ENCODE results near the gene ADPRH.
"Not testable (repeated sequence)": the region's sequence is repeated elsewhere in the genome, so short reads cannot be mapped to it uniquely, and the experiment has no call there.

Gene ADPRH

GRCh38 chr3:119560160-119560559 is 19.1 kb upstream of the ADPRH start:
- no peak for DNase-seq (ENCODE audit: low spot score)

DNA sequence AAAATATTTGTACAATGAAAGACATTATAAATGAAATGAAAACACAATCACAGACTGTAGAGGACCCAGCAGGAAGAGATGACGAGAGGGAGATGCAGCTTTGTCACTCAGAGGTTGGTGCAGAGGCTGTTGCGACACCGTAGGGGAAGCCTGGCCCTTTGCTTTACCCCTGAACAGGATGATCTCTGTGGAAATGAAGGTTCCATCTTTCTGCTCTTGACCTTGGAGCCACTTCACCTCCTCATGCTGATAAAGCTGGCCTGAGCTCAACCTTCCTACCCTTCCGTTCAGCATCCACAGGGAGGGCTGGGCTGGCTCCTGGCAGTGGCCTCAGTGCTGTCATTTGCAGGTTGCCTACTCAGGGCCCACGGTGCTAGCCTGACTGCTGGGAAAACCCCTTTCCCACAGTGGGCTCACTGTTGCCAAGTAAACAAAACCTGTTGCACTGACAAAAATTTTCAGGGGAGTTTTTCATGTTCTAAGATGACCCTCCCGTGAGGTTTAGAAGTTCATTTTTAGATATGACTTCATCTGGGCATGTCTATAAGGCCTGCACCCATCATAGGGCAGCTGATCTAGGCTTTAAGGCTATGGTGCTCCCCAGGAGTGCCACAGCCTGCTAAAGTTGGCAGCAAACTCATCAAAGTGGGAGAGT is 16.9 kb upstream of the ADPRH start:
- no peak for DNase-seq (ENCODE audit: low spot score)

DNA sequence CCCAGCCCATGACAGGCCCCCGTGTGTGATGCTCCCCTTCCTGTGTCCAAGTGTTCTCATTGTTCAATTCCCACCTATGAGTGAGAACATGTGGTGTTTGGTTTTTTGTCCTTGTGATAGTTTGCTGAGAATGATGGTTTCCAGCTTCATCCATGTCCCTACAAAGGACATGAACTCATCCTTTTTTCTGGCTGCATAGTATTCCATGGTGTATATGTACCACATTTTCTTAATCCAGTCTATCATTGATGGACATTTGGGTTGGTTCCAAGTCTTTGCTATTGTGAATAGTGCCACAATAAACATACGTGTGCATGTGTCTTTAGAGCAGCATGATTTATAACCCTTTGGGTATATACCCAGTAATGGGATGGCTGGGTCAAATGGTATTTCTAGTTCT is 16.0 kb upstream of the ADPRH start:
- not testable (repeated sequence) for DNase-seq (ENCODE audit: low spot score)

GRCh38 chr3:119569156-119569555 is 10.1 kb upstream of the ADPRH start:
- DNase-seq (ENCODE audit: low spot score): no peak

GRCh38 chr3:119570229-119570628 is 9.1 kb upstream of the ADPRH start:
- no peak for DNase-seq (ENCODE audit: low spot score)

DNA sequence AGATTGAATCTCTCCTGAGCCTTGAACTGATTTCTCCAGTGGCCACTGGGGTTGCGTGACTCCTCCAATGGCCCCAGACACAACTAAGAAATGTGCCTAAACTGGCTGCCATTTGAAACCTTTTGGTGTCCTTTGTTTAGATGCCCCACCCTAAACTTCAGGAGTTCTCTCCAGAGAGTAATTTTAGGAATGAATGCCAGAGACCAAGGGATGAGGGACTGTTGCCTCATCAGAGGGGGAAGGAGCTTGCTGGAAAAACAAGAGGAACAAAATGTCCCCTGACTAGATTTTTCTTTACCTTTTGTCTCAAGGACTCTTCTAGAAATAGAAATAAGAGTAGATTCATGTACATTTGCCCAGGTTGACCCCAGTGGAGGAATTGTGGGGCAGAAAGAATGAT is 8.1 kb upstream of the ADPRH start:
- no peak for DNase-seq (ENCODE audit: low spot score)

DNA sequence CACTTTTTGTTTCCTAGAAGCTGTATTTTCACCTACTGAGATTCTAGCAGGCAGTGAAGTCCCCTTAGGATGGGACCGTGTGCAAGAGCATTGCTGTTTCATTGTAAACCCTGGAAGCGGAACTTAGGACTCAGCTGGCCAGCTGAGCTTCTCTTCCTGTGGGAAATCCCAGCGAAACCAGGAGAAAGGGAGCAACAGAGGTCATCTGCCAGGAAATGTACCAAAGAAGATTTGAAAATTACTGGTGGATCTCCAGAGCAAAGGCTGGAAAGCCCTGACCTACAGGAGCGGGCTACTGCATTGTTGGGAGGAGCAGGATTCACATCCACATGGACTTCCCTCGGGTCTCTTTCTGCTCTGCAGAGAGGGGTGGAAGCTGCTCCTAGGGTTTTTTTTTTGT is 7.6 kb upstream of the ADPRH start:
- DNase-seq (ENCODE audit: low spot score): no peak

DNA sequence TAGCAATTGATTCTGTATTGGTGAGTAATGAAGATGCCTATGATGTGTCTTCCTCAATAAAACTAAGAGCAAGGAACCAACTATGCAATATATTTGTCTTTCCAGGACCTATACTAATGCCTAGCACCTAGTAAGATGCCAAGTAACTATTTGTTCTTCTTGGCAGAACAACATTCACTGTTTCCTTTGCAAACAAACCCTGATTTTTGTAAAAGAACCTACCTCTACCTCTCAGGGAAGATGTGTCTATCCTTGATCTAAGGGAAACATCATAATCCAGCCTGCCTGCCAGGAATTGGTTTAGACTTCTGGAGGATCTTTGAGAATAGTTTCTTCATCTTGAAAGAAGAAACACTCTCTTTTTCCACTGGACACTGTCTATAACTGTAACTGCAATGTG is 3.8 kb upstream of the ADPRH start:
- DNase-seq (ENCODE audit: low spot score): no peak

DNA sequence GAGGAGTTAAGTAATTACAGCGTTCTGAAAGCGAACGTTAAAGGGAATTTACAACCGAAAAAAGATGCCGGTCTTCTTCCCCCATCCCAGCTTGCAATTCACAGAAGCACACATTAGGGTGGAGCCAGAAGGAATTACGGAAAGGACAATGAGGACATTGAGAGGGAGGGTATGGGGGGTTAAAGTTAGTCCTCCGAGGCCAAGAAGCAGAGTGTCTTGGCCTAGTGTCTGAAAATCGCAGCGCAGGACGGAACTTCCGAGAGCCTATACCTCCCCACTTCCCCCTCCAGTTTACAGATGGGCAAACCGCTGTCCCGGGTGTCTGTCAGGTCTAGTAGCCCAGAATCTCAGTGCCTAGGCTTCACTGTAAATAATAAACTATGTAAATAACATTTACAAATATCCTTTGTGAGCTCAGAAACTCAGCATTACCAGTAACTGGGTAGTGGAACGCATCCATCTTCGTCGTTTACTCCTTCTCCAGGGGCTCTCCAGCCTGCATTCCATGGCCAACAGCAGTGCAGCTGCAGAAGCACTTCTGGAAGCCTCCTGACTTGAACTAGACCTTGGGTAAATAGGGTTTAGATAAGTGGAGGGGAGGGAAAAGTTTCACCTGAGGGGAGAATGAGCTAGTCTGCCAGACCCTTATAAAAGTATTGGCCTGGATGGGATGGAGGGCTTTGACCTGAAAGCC is 922 bp downstream of the ADPRH start:
- DNase-seq (ENCODE audit: low spot score): peak; percentile 22

DNA sequence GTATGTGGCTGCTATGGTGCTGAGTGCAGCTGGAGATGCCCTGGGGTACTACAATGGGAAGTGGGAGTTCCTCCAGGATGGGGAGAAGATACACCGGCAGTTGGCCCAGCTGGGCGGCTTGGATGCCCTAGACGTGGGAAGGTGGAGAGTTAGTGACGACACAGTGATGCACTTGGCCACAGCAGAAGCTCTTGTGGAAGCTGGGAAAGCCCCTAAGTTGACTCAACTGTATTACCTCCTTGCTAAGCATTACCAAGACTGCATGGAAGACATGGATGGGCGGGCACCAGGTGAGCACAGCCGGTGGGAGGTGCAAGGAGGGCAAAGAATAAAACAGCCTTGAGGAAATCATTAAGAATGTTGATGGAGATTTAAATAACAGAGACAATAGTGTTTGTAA is 2.9 kb downstream of the ADPRH start:
- no peak for DNase-seq (ENCODE audit: low spot score)

DNA sequence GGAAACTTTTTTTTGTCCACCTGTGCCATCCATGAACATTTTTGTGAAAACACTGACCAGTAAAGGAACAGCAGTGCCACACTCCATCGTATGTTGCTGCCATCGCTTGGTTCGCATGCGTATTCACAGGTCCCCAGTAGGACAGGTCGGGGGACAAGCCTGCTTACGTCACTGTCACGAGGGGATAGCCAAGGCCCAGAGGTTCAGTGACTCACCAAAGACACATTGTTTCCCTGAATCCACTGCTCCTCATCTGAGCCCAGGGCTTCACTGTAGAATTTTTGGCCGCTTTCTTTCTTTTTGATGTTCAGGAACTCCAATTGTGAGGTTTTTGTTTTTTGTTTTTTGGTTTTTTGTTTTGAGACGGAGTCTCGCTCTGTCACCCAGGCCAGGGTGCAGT is 5.9 kb downstream of the ADPRH start:
- DNase-seq (ENCODE audit: low spot score): no peak

DNA sequence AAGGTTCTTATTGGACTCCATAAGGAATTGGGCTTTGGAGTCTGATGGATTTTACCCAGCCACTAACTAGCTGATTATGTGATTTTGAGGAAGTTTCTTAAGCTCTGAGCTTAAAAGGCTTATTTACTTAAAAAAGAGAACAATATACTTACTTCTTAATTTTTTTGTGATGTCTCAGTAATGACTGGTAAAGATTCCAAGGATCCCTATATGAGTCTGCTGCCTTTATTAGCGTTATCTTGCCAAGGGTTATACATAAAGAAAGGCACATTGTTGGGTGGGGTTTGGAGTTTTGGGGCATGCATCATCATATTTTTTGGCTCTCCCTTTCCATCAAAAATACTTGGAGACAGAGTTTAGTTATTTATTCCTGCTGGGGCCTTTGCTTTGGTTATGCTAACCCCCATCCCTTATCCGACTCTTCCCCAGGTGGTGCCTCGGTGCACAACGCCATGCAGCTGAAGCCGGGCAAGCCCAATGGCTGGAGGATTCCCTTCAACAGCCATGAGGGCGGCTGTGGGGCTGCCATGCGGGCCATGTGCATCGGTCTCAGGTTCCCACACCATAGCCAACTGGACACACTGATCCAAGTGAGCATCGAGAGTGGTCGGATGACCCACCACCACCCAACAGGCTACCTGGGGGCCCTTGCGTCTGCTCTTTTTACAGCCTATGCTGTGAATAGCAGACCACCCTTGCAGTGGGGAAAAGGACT is 6.7 kb downstream of the ADPRH start:
- no peak for DNase-seq (ENCODE audit: low spot score)

DNA sequence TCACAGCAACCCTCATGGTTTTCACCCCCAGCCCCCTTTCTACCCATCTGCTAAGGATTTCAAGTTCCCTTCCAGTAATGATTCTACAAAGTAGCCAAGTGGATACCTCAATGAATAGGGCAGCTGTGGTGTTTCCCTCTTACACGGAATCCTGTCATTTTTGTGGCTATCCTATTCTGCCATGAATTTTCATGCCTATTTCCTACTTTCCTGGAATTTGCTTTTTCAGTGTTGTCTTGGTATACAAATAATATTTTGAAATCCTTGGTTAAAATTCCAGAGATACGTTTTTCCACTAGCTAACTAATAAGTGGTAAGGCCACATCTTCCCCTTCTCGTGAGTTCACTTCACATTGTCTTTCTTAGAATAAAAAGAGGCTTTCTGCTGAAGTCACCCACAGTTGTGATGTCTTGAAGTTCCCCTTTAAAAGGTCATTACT is 7.5 kb downstream of the ADPRH start:
- no peak for DNase-seq (ENCODE audit: low spot score)

DNA sequence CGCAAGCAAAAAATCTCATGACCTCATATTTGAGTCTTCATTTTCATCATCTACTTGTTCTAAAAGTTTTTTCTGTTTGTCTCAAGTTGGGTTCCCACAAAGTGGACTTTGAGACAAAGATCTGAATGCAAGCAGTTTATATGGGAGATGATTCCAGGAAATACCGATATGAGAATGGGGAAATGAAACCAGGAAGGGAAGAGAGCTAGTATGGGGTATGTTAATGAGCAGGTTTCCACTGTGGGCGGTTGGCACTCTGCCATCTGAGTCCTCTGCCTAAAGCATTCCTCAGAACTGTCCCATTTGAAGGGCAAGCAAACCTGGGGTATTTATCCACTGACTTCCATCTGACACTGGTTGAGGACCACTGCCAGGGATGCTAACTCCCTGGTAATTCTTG is 8.8 kb downstream of the ADPRH start:
- DNase-seq (ENCODE audit: low spot score): no peak

GRCh38 chr3:119589102-119589773 is 9.9 kb downstream of the ADPRH start:
- DNase-seq (ENCODE audit: low spot score): no peak

DNA sequence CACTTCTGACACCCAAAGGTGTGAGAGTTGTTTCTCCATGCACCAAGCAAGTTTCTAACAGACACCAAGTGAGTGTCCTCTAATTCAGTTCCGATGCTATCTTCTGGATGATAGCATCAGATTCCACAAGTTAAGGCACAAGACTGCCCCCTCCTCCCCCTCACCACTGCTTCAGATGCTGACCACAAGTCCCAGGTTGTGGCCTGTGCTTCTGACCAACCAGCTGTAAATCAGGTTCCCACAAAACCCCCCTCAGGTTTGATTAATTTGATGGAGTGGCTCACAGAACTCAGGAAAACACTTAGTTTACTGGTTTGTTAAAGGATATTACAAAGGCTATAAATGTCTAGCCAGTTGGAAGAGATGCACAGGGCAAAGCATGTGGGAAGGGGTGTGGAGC is 11.4 kb downstream of the ADPRH start:
- no peak for DNase-seq (ENCODE audit: low spot score)

DNA sequence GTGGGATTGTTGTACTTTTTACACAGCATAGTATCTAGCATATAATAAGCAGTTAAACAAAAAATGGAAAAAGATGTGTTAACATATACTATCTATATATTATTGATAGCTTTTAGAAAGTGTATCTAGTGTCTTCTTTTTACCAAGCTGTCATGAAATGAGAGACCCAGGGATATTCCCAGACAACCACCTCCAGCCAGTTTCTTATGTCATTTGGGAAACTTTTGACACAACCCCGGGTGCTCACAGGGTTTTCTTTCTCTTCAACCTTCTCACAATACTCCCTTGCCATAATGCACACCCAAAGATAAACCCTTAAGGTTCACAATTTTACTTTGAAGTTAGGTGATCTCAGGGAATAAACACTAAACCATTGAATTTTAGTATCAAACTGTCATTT is 13.6 kb downstream of the ADPRH start:
- no peak for DNase-seq (ENCODE audit: low spot score)

- DNase-seq (ENCODE audit: low spot score): no peak
These were observed 14.8 kb downstream of the ADPRH start for GRCh38 chr3:119594066-119594465.

- DNase-seq (ENCODE audit: low spot score): not testable (repeated sequence)
These were observed 15.6 kb downstream of the ADPRH start for GRCh38 chr3:119594929-119595328.

DNA sequence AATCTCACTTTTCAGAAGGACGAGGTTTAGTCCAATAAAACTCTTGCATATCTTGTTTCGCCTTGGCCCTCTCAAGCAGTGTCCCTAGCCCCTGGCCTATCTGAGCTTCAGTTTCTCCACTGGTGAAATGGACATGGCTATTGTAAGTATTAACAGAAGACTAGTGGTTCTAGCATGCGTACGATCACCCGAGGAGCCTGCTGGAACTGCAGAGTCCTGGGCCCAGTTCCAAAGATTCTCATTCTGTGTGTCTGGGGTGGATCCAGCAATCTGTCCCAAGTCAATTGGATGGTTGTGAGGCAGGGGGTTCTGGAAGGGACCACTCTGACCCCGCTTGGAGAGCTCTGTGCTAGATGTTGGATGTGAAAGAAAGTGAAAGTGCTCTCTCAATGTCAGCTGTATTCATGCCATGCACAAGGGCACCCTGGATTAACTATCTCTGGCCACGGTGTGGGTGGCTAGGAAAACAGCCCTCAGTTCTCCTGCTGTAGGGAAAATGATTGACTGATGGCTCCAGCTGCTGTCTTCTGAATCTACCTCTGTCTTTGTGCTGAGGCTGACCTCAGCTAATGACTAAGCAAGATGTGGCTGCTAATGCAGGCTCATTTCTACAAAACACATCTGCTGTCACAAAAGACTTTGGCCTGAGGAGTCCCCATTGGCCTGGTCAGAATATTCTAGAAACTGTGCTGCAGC is 16.5 kb downstream of the ADPRH start:
- DNase-seq (ENCODE audit: low spot score): no peak

- DNase-seq (ENCODE audit: low spot score): no peak
These were observed 17.1 kb downstream of the ADPRH start for GRCh38 chr3:119596398-119596797.

Data from AG08396 (cell line).